Suprapubic skin (tissue), 3 donors: Measurements from ENCODE around the gene POMGNT2.

Experiments
- CTCF ChIP-seq, 2 donors: fragments of 200-600 bp in 1 of 2; fragments of 450-650 bp in 1 of 2; sonication (generic) in 1 of 2; IDR thresholded peaks; one replicate each; pipeline ENCODE4 v1.5.1; 2016 to 2019; ENCODE audit warnings: antibody characterized with exemption in 2 of 2, mild to moderate bottlenecking in 1 of 2, moderate library complexity in 1 of 2
- POLR2A ChIP-seq, 2 donors: fragments of 450-650 bp; IDR thresholded peaks; one replicate each; pipeline ENCODE4 v1.6.1; 2017; ENCODE audit warnings: antibody characterized with exemption in 2 of 2, mild to moderate bottlenecking in 2 of 2, moderate library complexity in 2 of 2

GRCh38 chr3:43043793-43044192 lies 62.1 kb downstream of the POMGNT2 start:
- TF ChIP-seq CTCF (IDR thresholded peaks at IDR 0.05) (no peak), POLR2A (IDR thresholded peaks at IDR 0.05) (no peak)
